ENCODE measurements around the gene WARS2. TPM values are rescaled to one million over a fixed set of nuclear protein-coding genes. Genes with fewer than 3 reads are reported as not detected.

The WARS2 gene
- total RNA-seq, 1 experiment from 2014 or later: 13.3 TPM

GRCh38 chr1:119034359-119034758 is 106.1 kb downstream of the WARS2 start:
- Histone ChIP-seq H3K36me3 (ENCODE audit: insufficient read depth, low read length, poor library complexity, severe bottlenecking) (no peaks in the 10 kb centered on the region), H3K4me3 (ENCODE audit: low read depth, low read length, poor library complexity, severe bottlenecking) (no peak overlapping the region), H3K27ac (ENCODE audit: low read depth, low read length, poor library complexity, severe bottlenecking) (no peak overlapping the region), H3K27me3 (replicated peaks; ENCODE audit: insufficient read depth, low read depth, low read length, poor library complexity) (no peaks in the 10 kb centered on the region), H3K4me1 (ENCODE audit: insufficient read depth, low read length, poor library complexity, severe bottlenecking) (no peaks in the 10 kb centered on the region), H3K9me3 (ENCODE audit: low read depth, low read length, poor library complexity, severe bottlenecking) (no peaks in the 10 kb centered on the region)
- BruUV-seq (replicated peaks): no TSS peak
- CTCF ChIA-PET: no interaction called here
- POLR2A ChIA-PET (ENCODE audit: low non-redundant PET): no interaction called here
- intact Hi-C loops (cut with micrococcal nuclease; ENCODE audit: unreplicated experiment): no loop called here
- no peak for DNase-seq (ENCODE audit: low spot score)
- TF ChIP-seq EZH2 (IDR thresholded peaks at IDR 0.05; ENCODE audit: borderline replicate concordance, low read depth, low read length, poor library complexity, severe bottlenecking) (no peak), CTCF (conservative IDR thresholded peaks at IDR 0.05; ENCODE audit: low read depth, low read length) (no peak)

GRCh38 chr1:119032986-119033385 is 107.5 kb downstream of the WARS2 start:
- no peaks in the 10 kb centered on the region for H3K36me3 ChIP-seq (ENCODE audit: insufficient read depth, low read length, poor library complexity, severe bottlenecking)
- BruUV-seq (replicated peaks): no TSS peak
- H3K27ac ChIP-seq (ENCODE audit: low read depth, low read length, poor library complexity, severe bottlenecking): no peak overlapping the region

GRCh38 chr1:119027759-119028158 is 112.7 kb downstream of the WARS2 start:
- intact Hi-C loops (cut with micrococcal nuclease; ENCODE audit: unreplicated experiment): no loop called here
- TF ChIP-seq EZH2 (IDR thresholded peaks at IDR 0.05; ENCODE audit: borderline replicate concordance, low read depth, low read length, poor library complexity, severe bottlenecking) (no peak), CTCF (conservative IDR thresholded peaks at IDR 0.05; ENCODE audit: low read depth, low read length) (no peak)
- Histone ChIP-seq H3K4me3 (ENCODE audit: low read depth, low read length, poor library complexity, severe bottlenecking) (no peak overlapping the region), H3K27me3 (replicated peaks; ENCODE audit: insufficient read depth, low read depth, low read length, poor library complexity) (no peaks in the 10 kb centered on the region), H3K9me3 (ENCODE audit: low read depth, low read length, poor library complexity, severe bottlenecking) (no peaks in the 10 kb centered on the region), H3K36me3 (ENCODE audit: insufficient read depth, low read length, poor library complexity, severe bottlenecking) (no peaks in the 10 kb centered on the region), H3K4me1 (ENCODE audit: insufficient read depth, low read length, poor library complexity, severe bottlenecking) (no peaks in the 10 kb centered on the region), H3K27ac (ENCODE audit: low read depth, low read length, poor library complexity, severe bottlenecking) (no peak overlapping the region)
- BruUV-seq (replicated peaks): no TSS peak
- ChIA-PET POLR2A (ENCODE audit: low non-redundant PET) (no interaction called here), CTCF (no interaction called here)
- no peak for DNase-seq (ENCODE audit: low spot score)

More at GRCh38 chr1:119032986-119033385, 107.5 kb downstream of the WARS2 start:
- no peak for DNase-seq (ENCODE audit: low spot score)
- intact Hi-C loops (cut with micrococcal nuclease; ENCODE audit: unreplicated experiment): no loop called here
- Histone ChIP-seq H3K4me1 (ENCODE audit: insufficient read depth, low read length, poor library complexity, severe bottlenecking) (no peaks in the 10 kb centered on the region), H3K4me3 (ENCODE audit: low read depth, low read length, poor library complexity, severe bottlenecking) (no peak overlapping the region), H3K27me3 (replicated peaks; ENCODE audit: insufficient read depth, low read depth, low read length, poor library complexity) (no peaks in the 10 kb centered on the region), H3K9me3 (ENCODE audit: low read depth, low read length, poor library complexity, severe bottlenecking) (no peaks in the 10 kb centered on the region)
- ChIA-PET CTCF (no interaction called here), POLR2A (ENCODE audit: low non-redundant PET) (no interaction called here)
- TF ChIP-seq EZH2 (IDR thresholded peaks at IDR 0.05; ENCODE audit: borderline replicate concordance, low read depth, low read length, poor library complexity, severe bottlenecking) (no peak), CTCF (conservative IDR thresholded peaks at IDR 0.05; ENCODE audit: low read depth, low read length) (no peak)
